ENCODE data around the gene CD47. TPM values are rescaled to one million over a fixed set of nuclear protein-coding genes. Genes with fewer than 3 reads are reported as not detected.

The CD47 gene
- total and polyA plus RNA-seq, 2 experiments from 2014 or later: 81.7 to 101 TPM

- Histone ChIP-seq H3K27me3 (no peaks in the 10 kb centered on the region), H3K4me1 (ENCODE audit: insufficient read depth) (no peaks in the 10 kb centered on the region), H3K9me2 (replicated peaks; ENCODE audit: insufficient read depth) (no peaks in the 10 kb centered on the region), H3K27ac (no peak overlapping the region), H3K79me2 (peaks cover 14% of the 10 kb centered on the region), H3K4me3 (no peak overlapping the region), H3K9me3 (ENCODE audit: low read depth) (no peaks in the 10 kb centered on the region), H3K36me3 (replicated peaks; ENCODE audit: insufficient read depth, low read depth) (no peaks in the 10 kb centered on the region), H2AFZ (no peak overlapping the region), H4K20me1 (ENCODE audit: insufficient read depth, poor library complexity, severe bottlenecking) (no peaks in the 10 kb centered on the region), H3K4me2 (no peak overlapping the region)
- DNase-seq (ENCODE audit: low spot score): no peak
- TF ChIP-seq EZH2 (IDR thresholded peaks at IDR 0.05; ENCODE audit: borderline replicate concordance) (no peak), EZH2phosphoT487 (IDR thresholded peaks at IDR 0.05; ENCODE audit: low read depth, severe bottlenecking, unreplicated experiment) (no peak), CTCF (IDR thresholded peaks at IDR 0.05; ENCODE audit: poor library complexity) (no peak)
Observed at GRCh38 chr3:108093021-108093420, 2.2 kb upstream of the CD47 start.

GRCh38 chr3:108092501-108092900 is 1.7 kb upstream of the CD47 start:
- H3K9me3 ChIP-seq (ENCODE audit: low read depth): no peaks in the 10 kb centered on the region
- no peak overlapping the region for H3K27ac ChIP-seq
- H3K9me2 ChIP-seq (replicated peaks; ENCODE audit: insufficient read depth): no peaks in the 10 kb centered on the region
- H2AFZ ChIP-seq: no peak overlapping the region
- H3K27me3 ChIP-seq: no peaks in the 10 kb centered on the region
- no peak overlapping the region for H3K4me2 ChIP-seq
- no peaks in the 10 kb centered on the region for H3K4me1 ChIP-seq (ENCODE audit: insufficient read depth)
- TF ChIP-seq EZH2phosphoT487 (IDR thresholded peaks at IDR 0.05; ENCODE audit: low read depth, severe bottlenecking, unreplicated experiment): no peak
- TF ChIP-seq CTCF (IDR thresholded peaks at IDR 0.05; ENCODE audit: poor library complexity): no peak
- TF ChIP-seq EZH2 (IDR thresholded peaks at IDR 0.05; ENCODE audit: borderline replicate concordance): no peak
- WGBS (ENCODE audit: low lambda C conversion rate, missing lambda C conversion rate): 90% methylated on average over 3 of the region's 3 CpGs
- H3K4me3 ChIP-seq: no peak overlapping the region
- H3K36me3 ChIP-seq (replicated peaks; ENCODE audit: insufficient read depth, low read depth): no peaks in the 10 kb centered on the region
- no peak for DNase-seq (ENCODE audit: low spot score)
- H3K79me2 ChIP-seq: peaks cover 19% of the 10 kb centered on the region
- no peaks in the 10 kb centered on the region for H4K20me1 ChIP-seq (ENCODE audit: insufficient read depth, poor library complexity, severe bottlenecking)

- Histone ChIP-seq H3K4me2 (peak overlapping the region; percentile 87), H3K36me3 (replicated peaks; ENCODE audit: insufficient read depth, low read depth) (no peaks in the 10 kb centered on the region), H4K20me1 (ENCODE audit: insufficient read depth, poor library complexity, severe bottlenecking) (no peaks in the 10 kb centered on the region), H3K27ac (peak overlapping the region; percentile 79), H2AFZ (peak overlapping the region; percentile 99), H3K9me3 (ENCODE audit: low read depth) (no peaks in the 10 kb centered on the region), H3K4me1 (ENCODE audit: insufficient read depth) (no peaks in the 10 kb centered on the region), H3K9me2 (replicated peaks; ENCODE audit: insufficient read depth) (no peaks in the 10 kb centered on the region), H3K4me3 (peak overlapping the region; percentile 99), H3K79me2 (peaks cover 22% of the 10 kb centered on the region), H3K27me3 (no peaks in the 10 kb centered on the region)
- peak; percentile 30 for DNase-seq (ENCODE audit: low spot score)
- no peak for TF ChIP-seq EZH2phosphoT487 (IDR thresholded peaks at IDR 0.05; ENCODE audit: low read depth, severe bottlenecking, unreplicated experiment)
- TF ChIP-seq CTCF (IDR thresholded peaks at IDR 0.05; ENCODE audit: poor library complexity): peak; percentile 9
- WGBS (ENCODE audit: low lambda C conversion rate, missing lambda C conversion rate): 25% methylated on average over 41 of the region's 41 CpGs
Observed at GRCh38 chr3:108091498-108092250, 843 bp upstream of the CD47 start.
